H1 (cell line): ENCODE data around the gene LYPD6B. TPM values are rescaled to one million over a fixed set of nuclear protein-coding genes. Genes with fewer than 3 reads are reported as not detected.

ENCODE experiments used
- CTCF ChIA-PET: fragments of 300-600 bp; sonication (Branson Sonifier 250); formaldehyde crosslinking; loops from one replicate; lab custom pipeline; 2021; ENCODE audit not compliant: partially characterized antibody; lab: Charles Lee
- POLR2A ChIA-PET: fragments of 300-600 bp; sonication (Branson Sonifier 250); formaldehyde crosslinking; loops from one replicate; lab custom pipeline; 2021; ENCODE audit warnings: inconsistent platforms; ENCODE audit not compliant: partially characterized antibody; lab: Charles Lee
- DNase-seq, 2 experiments: peaks; one replicate each; pipeline versions ENCODE4 v3.0.0 to v3.0.0-alpha.2; 2010 to 2022; ENCODE audit warnings: low spot score in 2 of 2, low read depth in 1 of 2, mixed read lengths in 1 of 2
- FAIRE-seq: peaks from 2 replicates; lab custom pipeline; 2011; peaks lifted over from hg19 to GRCh38; lab: Jason Lieb, UNC
- H2AFZ ChIP-seq: 2 replicates; pipeline ENCODE4 v1.8.1; 2012; ENCODE audit warnings: low read length, inconsistent platforms
- H2AK5ac ChIP-seq: 2 replicates; pipeline ENCODE4 v1.6.1; 2013; ENCODE audit warnings: low read depth, low read length
- H2BK120ac ChIP-seq: replicated peaks from 2 replicates; pipeline ENCODE3; 2013; ENCODE audit warnings: low read depth, low read length, inconsistent platforms
- H2BK12ac ChIP-seq: 2 replicates; pipeline ENCODE4 v1.6.1; 2013; ENCODE audit warnings: low read depth, low read length
- H2BK15ac ChIP-seq: 2 replicates; pipeline ENCODE4 v1.6.1; 2013; ENCODE audit warnings: low read length
- H2BK20ac ChIP-seq: 2 replicates; pipeline ENCODE4 v1.6.1; 2013; ENCODE audit warnings: low read length
- H2BK5ac ChIP-seq: 2 replicates; pipeline ENCODE4 v1.6.1; 2013; ENCODE audit warnings: low read depth, low read length
- H3K14ac ChIP-seq: 2 replicates; pipeline ENCODE4 v1.6.1; 2013; ENCODE audit warnings: inconsistent platforms; ENCODE audit not compliant: insufficient read length
- H3K18ac ChIP-seq: 2 replicates; pipeline ENCODE4 v1.6.1; 2013; ENCODE audit warnings: low read length; ENCODE audit errors: extremely low read depth
- H3K23ac ChIP-seq: 2 replicates; pipeline ENCODE4 v1.6.1; 2013; ENCODE audit warnings: inconsistent platforms; ENCODE audit not compliant: insufficient read length
- H3K23me2 ChIP-seq: 2 replicates; pipeline ENCODE4 v1.6.1; 2013; ENCODE audit warnings: low read depth, low read length
- H3K27ac ChIP-seq: 2 replicates; pipeline ENCODE4 v1.6.1; 2011; ENCODE audit warnings: low read depth, low read length, inconsistent platforms
- H3K27me3 ChIP-seq, 4 experiments: replicated peaks in 1 of 4; 1 replicate in 1 of 4; 2 replicates in 3 of 4; pipeline versions ENCODE4 v1.6.1 to v1.8.1; 2011 to 2013; ENCODE audit warnings: low read length in 3 of 4, mild to moderate bottlenecking in 3 of 4, inconsistent platforms in 2 of 4, mixed read lengths in 2 of 4, moderate library complexity in 1 of 4; ENCODE audit not compliant: control insufficient read depth in 3 of 4, insufficient read depth in 3 of 4; ENCODE audit errors: extremely low read depth in 1 of 4
- H3K36me3 ChIP-seq, 4 experiments: 2 replicates each; pipeline versions ENCODE4 v1.6.1 to v1.8.1; 2011 to 2013; ENCODE audit warnings: mild to moderate bottlenecking in 4 of 4, low read length in 3 of 4, moderate library complexity in 2 of 4, control low read depth in 1 of 4, inconsistent platforms in 1 of 4; ENCODE audit not compliant: insufficient read depth in 4 of 4, control insufficient read depth in 2 of 4
- H3K4ac ChIP-seq: replicated peaks from 2 replicates; pipeline ENCODE3; 2013; ENCODE audit warnings: low read length, low read depth, mixed read lengths, inconsistent platforms; ENCODE audit not compliant: insufficient read length
- H3K4me1 ChIP-seq, 4 experiments: replicated peaks in 1 of 4; 1 replicate in 1 of 4; 2 replicates in 3 of 4; pipeline versions ENCODE4 v1.6.1 to v1.8.1; 2011 to 2013; ENCODE audit warnings: low read length in 3 of 4, inconsistent platforms in 2 of 4, mixed read lengths in 1 of 4; ENCODE audit not compliant: insufficient read depth in 4 of 4, control insufficient read depth in 3 of 4
- H3K4me2 ChIP-seq, 2 experiments: 2 replicates each; pipeline versions ENCODE4 v1.6.1 to v1.8.1; 2011 to 2013; ENCODE audit warnings: low read depth in 2 of 2, low read length in 2 of 2, control low read depth in 1 of 2, inconsistent platforms in 1 of 2, mild to moderate bottlenecking in 1 of 2; ENCODE audit not compliant: insufficient read depth in 1 of 2
- H3K4me3 ChIP-seq, 4 experiments: fragments of 200-600, 300-600 bp in 1 of 4; sonication (generic), shearing (Covaris generic), sonication (Bioruptor Twin) in 1 of 4; 2 replicates each; pipeline versions ENCODE4 v1.5.1 to v1.8.1; 2011 to 2016; ENCODE audit warnings: low read length in 4 of 4, low read depth in 3 of 4, control low read depth in 2 of 4, inconsistent platforms in 2 of 4, mild to moderate bottlenecking in 2 of 4, mixed read lengths in 1 of 4, moderate library complexity in 1 of 4; ENCODE audit not compliant: insufficient read depth in 2 of 4; ENCODE audit errors: extremely low read depth in 1 of 4
- H3K56ac ChIP-seq: replicated peaks from 2 replicates; pipeline ENCODE3; 2013; ENCODE audit warnings: low read depth, mild to moderate bottlenecking, mixed read lengths, low read length, inconsistent platforms; ENCODE audit not compliant: insufficient read length
- H3K79me1 ChIP-seq: 2 replicates; pipeline ENCODE4 v1.6.1; 2013; ENCODE audit warnings: low read depth, low read length, control low read depth
- H3K79me2 ChIP-seq, 2 experiments: 2 replicates each; pipeline versions ENCODE4 v1.6.1 to v1.8.1; 2012 to 2013; ENCODE audit warnings: low read length in 2 of 2, mild to moderate bottlenecking in 2 of 2, inconsistent platforms in 1 of 2; ENCODE audit not compliant: insufficient read depth in 2 of 2, control insufficient read depth in 1 of 2
- H3K9ac ChIP-seq, 4 experiments: replicated peaks in 1 of 4; 1 replicate in 1 of 4; 2 replicates in 3 of 4; pipeline versions ENCODE4 v1.6.1 to v1.8.1; 2011 to 2013; ENCODE audit warnings: low read depth in 3 of 4, low read length in 3 of 4, control low read depth in 2 of 4, mild to moderate bottlenecking in 2 of 4, moderate library complexity in 2 of 4, inconsistent platforms in 1 of 4; ENCODE audit errors: extremely low read depth in 1 of 4
- H3K9me3 ChIP-seq, 2 experiments: 2 replicates each; pipeline versions ENCODE4 v1.6.1 to v1.8.1; 2012 to 2013; ENCODE audit warnings: mild to moderate bottlenecking in 2 of 2, moderate library complexity in 2 of 2, control low read depth in 1 of 2, inconsistent platforms in 1 of 2, low read depth in 1 of 2, low read length in 1 of 2, mixed read lengths in 1 of 2; ENCODE audit not compliant: insufficient read depth in 2 of 2
- H4K20me1 ChIP-seq, 2 experiments: replicated peaks in 1 of 2; 2 replicates each; pipeline versions ENCODE3 to v1.8.1; 2011 to 2013; ENCODE audit warnings: inconsistent platforms in 2 of 2, low read length in 2 of 2, mild to moderate bottlenecking in 1 of 2; ENCODE audit not compliant: insufficient read depth in 2 of 2, control insufficient read depth in 1 of 2
- H4K5ac ChIP-seq: 2 replicates; pipeline ENCODE4 v1.6.1; 2013; ENCODE audit warnings: low read length, low read depth, mixed read lengths, inconsistent platforms; ENCODE audit not compliant: insufficient read length
- H4K8ac ChIP-seq: 2 replicates; pipeline ENCODE4 v1.8.0; 2013; ENCODE audit warnings: mild to moderate bottlenecking, moderate library complexity, low read length, inconsistent platforms; ENCODE audit not compliant: insufficient read depth; ENCODE audit errors: extremely low read depth
- H4K91ac ChIP-seq: replicated peaks from 2 replicates; pipeline ENCODE3; 2013; ENCODE audit warnings: low read length, mixed read lengths, inconsistent platforms; ENCODE audit not compliant: insufficient read length
- WGBS, 2 experiments: shearing (Covaris generic) in 1 of 2; methylation state at CpG; one replicate each; pipeline versions ENCODE4 v1.1.6 to v1.1.7; 2013 to 2015; ENCODE audit warnings: low lambda C conversion rate in 2 of 2, mixed read lengths in 2 of 2, inconsistent platforms in 1 of 2, low coverage in 1 of 2, missing lambda C conversion rate in 1 of 2; ENCODE audit not compliant: insufficient replicate concordance in 2 of 2, insufficient coverage in 1 of 2, insufficient read length in 1 of 2; ENCODE audit errors: extremely low coverage in 1 of 2, missing lambda C conversion rate in 1 of 2; 5-methylcytosine and 5-hydroxymethylcytosine counted together
- polyA plus RNA-seq, 7 experiments: library from polyadenylated mRNA; depleted of rRNA in 3 of 7; stranded (reverse) in 5 of 7; unstranded in 2 of 7; fragments of >200 nt in 5 of 7; fragments of 200-250 nt in 2 of 7; gene quantifications; 1 replicate in 5 of 7; 2 replicates in 1 of 7; 4 replicates in 1 of 7; pipeline versions ENCODE4 v1.2.1 to v1.2.3, GENCODE V29; 2011 to 2013; ENCODE audit warnings: missing spikeins in 2 of 7, mixed read lengths in 2 of 7
- total RNA-seq: library from RNA; stranded (reverse); fragmentation: NEBNext Ultra II Directional; extraction: Animal tissue kit (Norgen Biotek cat#: 25700); gene quantifications from 2 replicates; pipeline ENCODE4 v1.2.1, GENCODE V29; 2021
- TF ChIP-seq, protein P1 (sequence below): IDR thresholded peaks from 2 replicates; pipeline ENCODE4 v1.6.1; 2012; ENCODE audit warnings: inconsistent platforms

Gene LYPD6B
- total and polyA plus RNA-seq, 2 of the 8 experiments (the other 6 are each of a cell fraction or from before 2014, with no cell fraction given), result 2.2 to 3.5 TPM

DNA sequence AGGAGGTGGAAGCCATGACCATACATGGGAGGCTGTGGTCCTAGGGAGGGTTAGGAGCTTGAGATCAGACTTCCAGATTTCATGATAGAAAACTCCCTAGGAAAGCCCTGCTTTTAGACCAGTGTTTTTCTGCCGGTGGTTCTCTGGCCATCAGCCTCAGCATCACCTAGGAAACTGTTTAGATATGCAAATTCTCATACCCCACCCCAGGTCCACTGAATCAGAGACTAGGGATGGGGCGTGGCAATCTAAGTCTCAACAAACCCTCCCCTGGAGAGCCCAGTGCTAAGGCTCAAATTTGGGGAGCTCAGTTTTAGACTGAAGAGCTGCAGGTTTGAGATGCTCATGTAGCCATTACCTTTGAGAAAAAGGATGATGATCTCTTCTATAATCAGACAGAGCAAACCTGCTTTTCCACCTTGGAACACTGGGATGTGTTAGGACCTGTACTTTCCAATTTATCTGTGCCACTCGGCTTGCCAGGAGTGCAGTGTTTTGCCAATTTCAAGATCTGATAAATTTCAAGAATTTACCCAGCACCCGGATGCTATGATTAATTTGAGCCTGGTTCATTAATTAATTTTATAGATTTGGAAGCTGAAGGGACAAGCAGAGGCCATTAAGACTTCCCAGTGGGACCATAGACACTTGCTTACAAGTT lies 31.5 kb upstream of the LYPD6B start:
- H2BK15ac ChIP-seq, result no peak overlapping the region
- peaks cover 16 to 45% (median 32%) of the 10 kb centered on the region in 4 experiments for H3K36me3 ChIP-seq
- H3K79me1 ChIP-seq, result no peaks in the 10 kb centered on the region
- H3K27ac ChIP-seq, result no peak overlapping the region
- peaks cover 5 to 15% of the 10 kb centered on the region in 2 experiments; a peak in 3 of 4 replicates for H3K9me3 ChIP-seq
- no peak for FAIRE-seq
- H2BK20ac ChIP-seq, result no peak overlapping the region
- H3K14ac ChIP-seq, result no peak overlapping the region
- H2BK120ac ChIP-seq, result no peak overlapping the region
- ChIA-PET CTCF (interaction anchor here (0.6 to 14.6 kb wide), 3 partner anchors 11 to 90 kb away, joined by 3 to 277 read pairs (median 27); partner anchors contain the start of gene LYPD6B), POLR2A (interaction anchor here (0.7 kb wide), 1 partner anchor 10 kb away, joined by 3 read pairs; no protein-coding TSS in a partner anchor)
- H2AFZ ChIP-seq, result no peak overlapping the region
- H3K4me3 ChIP-seq, result no peak overlapping the region
- H4K91ac ChIP-seq, result no peak overlapping the region
- WGBS, 2 experiments, result 76% methylated on average over 4 of the region's 4 CpGs; no CpG with 5 or more reads in 1 of the 2 experiments
- peaks cover 3% of the 10 kb centered on the region; the same call in 1 of the 2 replicates for H3K23me2 ChIP-seq
- no peaks in the 10 kb centered on the region for H3K79me2 ChIP-seq
- H3K23ac ChIP-seq, result no peak overlapping the region
- H3K4me1 ChIP-seq, result peaks cover 2 to 17% (median 4%) of the 10 kb centered on the region in 4 experiments; a peak in 4 of 7 replicates
- no peaks in the 10 kb centered on the region for H3K27me3 ChIP-seq
- H3K4ac ChIP-seq, result no peak overlapping the region
- no peak overlapping the region for H2BK5ac ChIP-seq
- no peak overlapping the region for H4K8ac ChIP-seq
- H4K5ac ChIP-seq, result no peak overlapping the region
- no peak overlapping the region for H2AK5ac ChIP-seq
- no peak overlapping the region for H3K9ac ChIP-seq
- H2BK12ac ChIP-seq, result 0 out of 2 replicates have a peak overlapping the region, but pooled peaks have one; percentile 3
- no peak overlapping the region for H3K56ac ChIP-seq
- no peak overlapping the region; a peak in 1 of 4 replicates for H3K4me2 ChIP-seq
- no peak for DNase-seq
- no peaks in the 10 kb centered on the region for H4K20me1 ChIP-seq
- H3K18ac ChIP-seq, result no peak overlapping the region
- TF ChIP-seq, protein P1, sequence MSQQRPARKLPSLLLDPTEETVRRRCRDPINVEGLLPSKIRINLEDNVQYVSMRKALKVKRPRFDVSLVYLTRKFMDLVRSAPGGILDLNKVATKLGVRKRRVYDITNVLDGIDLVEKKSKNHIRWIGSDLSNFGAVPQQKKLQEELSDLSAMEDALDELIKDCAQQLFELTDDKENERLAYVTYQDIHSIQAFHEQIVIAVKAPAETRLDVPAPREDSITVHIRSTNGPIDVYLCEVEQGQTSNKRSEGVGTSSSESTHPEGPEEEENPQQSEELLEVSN, result no peak
